ENCODE results near the gene THADA.

GRCh38 chr2:43557196-43557595, 38.6 kb downstream of the THADA start:
- TF ChIP-seq EZH2phosphoT487 (IDR thresholded peaks at IDR 0.05; ENCODE audit: low read depth) (no peak), CTCF (IDR thresholded peaks at IDR 0.05; ENCODE audit: low read depth, low read length) (no peak)
